ENCODE measurements around the gene OBSCN. TPM values are rescaled to one million over a fixed set of nuclear protein-coding genes. Genes with fewer than 3 reads are reported as not detected.

OBSCN gene
- total and polyA plus RNA-seq, 11 donors: 155 to 524 (median 354) TPM

- peaks cover 0 to 65% (median 20%) of the 10 kb centered on the region in 12 donors for H3K4me1 ChIP-seq
- H3K27ac ChIP-seq: peak overlapping the region in 6 of 12 donors; percentile 20 to 99 (median 44)
- H3K27me3 ChIP-seq: peaks cover 0 to 10% (median 0%) of the 10 kb centered on the region in 9 donors
- ATAC-seq: no peak
- WGBS, 4 donors: 75 to 87% (median 81%) methylated on average over 13 to 23 of the region's 23 CpGs
- TF ChIP-seq POLR2A (IDR thresholded peaks at IDR 0.05): no peak
- TF ChIP-seq, protein P1, sequence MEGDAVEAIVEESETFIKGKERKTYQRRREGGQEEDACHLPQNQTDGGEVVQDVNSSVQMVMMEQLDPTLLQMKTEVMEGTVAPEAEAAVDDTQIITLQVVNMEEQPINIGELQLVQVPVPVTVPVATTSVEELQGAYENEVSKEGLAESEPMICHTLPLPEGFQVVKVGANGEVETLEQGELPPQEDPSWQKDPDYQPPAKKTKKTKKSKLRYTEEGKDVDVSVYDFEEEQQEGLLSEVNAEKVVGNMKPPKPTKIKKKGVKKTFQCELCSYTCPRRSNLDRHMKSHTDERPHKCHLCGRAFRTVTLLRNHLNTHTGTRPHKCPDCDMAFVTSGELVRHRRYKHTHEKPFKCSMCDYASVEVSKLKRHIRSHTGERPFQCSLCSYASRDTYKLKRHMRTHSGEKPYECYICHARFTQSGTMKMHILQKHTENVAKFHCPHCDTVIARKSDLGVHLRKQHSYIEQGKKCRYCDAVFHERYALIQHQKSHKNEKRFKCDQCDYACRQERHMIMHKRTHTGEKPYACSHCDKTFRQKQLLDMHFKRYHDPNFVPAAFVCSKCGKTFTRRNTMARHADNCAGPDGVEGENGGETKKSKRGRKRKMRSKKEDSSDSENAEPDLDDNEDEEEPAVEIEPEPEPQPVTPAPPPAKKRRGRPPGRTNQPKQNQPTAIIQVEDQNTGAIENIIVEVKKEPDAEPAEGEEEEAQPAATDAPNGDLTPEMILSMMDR (IDR thresholded peaks at IDR 0.05): no peak
- intact Hi-C loops (cut with DNase I): loop anchor here in 1 of 10 donors (10.0 kb wide), 1 partner anchor 240 kb away; a partner anchor contains a TSS
- H3K4me3 ChIP-seq: no peak overlapping the region
- peak in 1 of 5 donors; percentile 51 for DNase-seq
- no peaks in the 10 kb centered on the region for H3K9me3 ChIP-seq
- H3K36me3 ChIP-seq: peaks cover 0 to 62% (median 38%) of the 10 kb centered on the region in 9 donors
Measured at GRCh38 chr1:228214921-228215662, 7.2 kb downstream of the OBSCN start.

DNA sequence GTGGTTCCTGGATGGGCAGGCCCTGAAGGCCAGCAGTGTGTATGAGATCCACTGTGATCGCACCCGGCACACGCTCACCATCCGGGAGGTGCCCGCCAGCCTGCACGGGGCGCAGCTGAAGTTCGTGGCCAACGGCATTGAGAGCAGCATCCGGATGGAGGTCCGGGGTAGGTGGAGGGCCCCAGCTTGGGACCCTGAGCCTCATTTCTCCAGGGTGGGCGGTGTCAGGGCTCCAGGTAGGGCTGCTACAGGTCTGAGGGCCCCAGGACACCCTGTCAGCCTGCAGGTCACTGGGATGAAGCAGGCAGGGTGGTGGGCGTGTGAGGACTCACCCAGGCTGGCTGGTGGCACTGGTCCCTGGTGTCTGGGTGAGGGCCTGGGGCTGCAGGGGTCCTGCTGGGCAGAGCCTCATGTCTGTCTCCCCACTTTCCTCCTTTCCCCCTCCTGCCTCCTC is 7.8 kb downstream of the OBSCN start:
- peaks cover 0 to 61% (median 19%) of the 10 kb centered on the region in 12 donors for H3K4me1 ChIP-seq
- no peak for TF ChIP-seq POLR2A (IDR thresholded peaks at IDR 0.05)
- TF ChIP-seq, protein P1 (IDR thresholded peaks at IDR 0.05): no peak
- intact Hi-C loops (cut with DNase I): loop anchor here in 1 of 10 donors (10.0 kb wide), 1 partner anchor 239 kb away; a partner anchor contains a TSS
- H3K4me3 ChIP-seq: no peak overlapping the region
- DNase-seq (peak in 1 of 5 donors; percentile 60), ATAC-seq (no peak)
- WGBS, 4 donors: 84 to 89% (median 87%) methylated on average over 3 to 13 of the region's 13 CpGs
- peak overlapping the region in 6 of 12 donors; percentile 20 to 99 (median 44) for H3K27ac ChIP-seq
- H3K9me3 ChIP-seq: no peaks in the 10 kb centered on the region
- peaks cover 0 to 10% (median 0%) of the 10 kb centered on the region in 9 donors for H3K27me3 ChIP-seq
- peaks cover 0 to 68% (median 41%) of the 10 kb centered on the region in 9 donors for H3K36me3 ChIP-seq

DNA sequence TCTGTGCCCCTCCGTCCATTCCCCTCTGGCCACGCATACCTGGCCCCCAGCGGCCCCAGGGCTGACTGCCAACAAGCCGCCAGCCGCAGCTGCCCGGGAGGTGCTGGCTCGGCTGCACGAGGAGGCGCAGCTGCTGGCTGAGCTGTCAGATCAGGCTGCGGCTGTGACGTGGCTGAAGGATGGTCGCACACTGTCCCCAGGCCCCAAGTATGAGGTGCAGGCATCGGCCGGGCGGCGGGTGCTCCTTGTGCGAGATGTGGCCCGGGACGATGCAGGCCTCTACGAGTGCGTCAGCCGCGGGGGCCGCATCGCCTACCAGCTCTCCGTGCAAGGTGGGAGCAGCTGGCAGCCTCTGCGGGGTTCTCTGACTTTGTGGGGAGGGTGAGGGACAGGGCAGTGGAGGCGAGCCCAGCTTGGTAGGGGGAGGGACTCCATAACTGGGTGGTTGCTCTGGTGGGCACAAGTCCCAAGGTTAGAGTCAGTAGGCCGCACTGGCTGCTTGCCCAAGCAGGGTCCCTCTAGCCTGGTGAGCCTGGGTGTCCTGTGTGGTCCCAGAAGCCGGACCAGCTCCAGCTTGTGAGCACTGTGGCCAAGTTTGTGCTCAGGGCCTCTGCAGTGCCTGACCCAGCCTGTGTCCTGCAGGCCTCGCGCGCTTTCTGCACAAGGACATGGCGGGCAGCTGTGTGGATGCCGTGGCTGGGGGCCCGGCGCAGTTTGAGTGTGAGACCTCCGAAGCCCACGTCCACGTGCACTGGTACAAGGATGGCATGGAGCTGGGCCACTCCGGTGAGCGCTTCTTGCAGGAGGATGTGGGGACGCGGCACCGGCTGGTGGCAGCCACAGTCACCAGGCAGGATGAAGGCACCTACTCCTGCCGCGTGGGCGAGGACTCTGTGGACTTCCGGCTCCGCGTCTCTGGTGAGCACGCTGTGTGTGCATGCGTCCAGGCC is 8.8 kb downstream of the OBSCN start:
- peaks cover 0 to 78% (median 41%) of the 10 kb centered on the region in 9 donors for H3K36me3 ChIP-seq
- peaks cover 0 to 52% (median 18%) of the 10 kb centered on the region in 12 donors for H3K4me1 ChIP-seq
- peak; percentile 36 to 74 (median 63) for DNase-seq
- TF ChIP-seq, protein P1 (IDR thresholded peaks at IDR 0.05): no peak
- no peak for TF ChIP-seq POLR2A (IDR thresholded peaks at IDR 0.05)
- intact Hi-C loops (cut with DNase I): loop anchor here in 1 of 10 donors (10.0 kb wide), 1 partner anchor 238 kb away; a partner anchor contains a TSS
- H3K27ac ChIP-seq: peak overlapping the region in 7 of 12 donors; percentile 29 to 99 (median 43)
- H3K27me3 ChIP-seq: peaks cover 0 to 10% (median 0%) of the 10 kb centered on the region in 9 donors
- H3K4me3 ChIP-seq: no peak overlapping the region
- 60 to 78% (median 77%) methylated on average over 46 to 53 of the region's 53 CpGs for whole genome bisulfite sequencing, 4 donors
- no peaks in the 10 kb centered on the region for H3K9me3 ChIP-seq
- ATAC-seq: peak; percentile 15 to 48 (median 34)

Data from heart left ventricle (tissue), 16 donors.